ENCODE measurements around the gene ASCL5.

Gene ASCL5

DNA sequence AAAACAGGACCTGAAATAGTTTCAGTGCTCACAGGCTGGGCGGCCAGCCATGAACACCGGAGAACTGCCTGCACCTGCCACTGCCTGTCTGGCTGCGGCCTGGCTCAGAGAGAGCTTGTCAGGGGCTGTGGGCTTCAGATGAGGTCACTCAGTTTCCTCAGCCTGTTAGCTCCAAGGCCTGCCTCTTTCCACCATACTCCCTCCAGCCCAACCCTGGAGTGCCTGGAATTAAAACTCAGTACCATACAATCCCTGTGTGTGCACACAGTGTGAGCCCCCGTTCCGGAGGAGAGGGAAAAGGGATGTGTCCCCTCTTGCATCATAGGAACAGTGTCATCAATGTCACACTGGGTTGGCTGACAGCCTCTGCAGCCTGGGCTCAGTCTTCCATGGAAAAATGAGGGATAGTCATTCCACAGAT, 30.9 kb downstream of the ASCL5 start:
- no peak for TF ChIP-seq EZH2 (optimal IDR thresholded peaks at IDR 0.05; ENCODE audit: low read depth, low read length)
- no peak for TF ChIP-seq CTCF (IDR thresholded peaks at IDR 0.05; ENCODE audit: low read length)
- no peak for TF ChIP-seq EZH2phosphoT487 (IDR thresholded peaks at IDR 0.05; ENCODE audit: low read length)
- Histone ChIP-seq H3K4me1 (ENCODE audit: low read length) (no peaks in the 10 kb centered on the region), H2AFZ (ENCODE audit: low read length) (no peak overlapping the region), H4K20me1 (ENCODE audit: insufficient read depth, low read length) (no peaks in the 10 kb centered on the region), H3K9ac (ENCODE audit: low read length) (no peak overlapping the region), H3K9me2 (replicated peaks; ENCODE audit: insufficient read depth, low read length) (no peaks in the 10 kb centered on the region), H3K79me2 (ENCODE audit: low read length) (no peaks in the 10 kb centered on the region), H3K9me3 (replicated peaks; ENCODE audit: insufficient read depth, low read length) (no peaks in the 10 kb centered on the region), H3K27ac (ENCODE audit: low read length) (no peak overlapping the region), H3K27me3 (replicated peaks; ENCODE audit: insufficient read depth, low read length) (no peaks in the 10 kb centered on the region), H3F3A (ENCODE audit: insufficient read depth, low read length) (no peaks in the 10 kb centered on the region), H3K4me3 (ENCODE audit: low read length) (no peak overlapping the region), H3K4me2 (ENCODE audit: low read depth, low read length) (no peak overlapping the region), H3K36me3 (replicated peaks; ENCODE audit: insufficient read depth, low read length) (no peaks in the 10 kb centered on the region)
- no peak for DNase-seq

DNA sequence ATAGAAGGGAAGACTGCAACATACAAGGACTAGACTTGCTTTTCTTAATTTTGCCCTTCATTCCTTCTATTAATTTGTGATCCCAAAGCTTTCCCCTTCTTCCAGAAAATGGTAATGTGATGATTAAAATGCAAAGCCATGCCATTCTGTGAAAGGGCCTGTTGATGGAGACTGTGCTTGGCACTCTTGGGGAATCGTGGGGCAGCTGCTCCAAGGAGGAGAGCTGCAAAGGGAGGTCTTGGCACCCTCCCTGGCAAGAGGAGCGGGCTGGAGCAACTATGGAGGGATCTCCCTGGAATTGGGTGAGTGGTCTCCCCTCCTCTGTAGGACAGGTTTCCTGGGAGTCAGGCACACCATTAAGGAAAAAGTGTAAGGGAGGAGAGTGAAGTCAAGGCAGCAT, 31.4 kb downstream of the ASCL5 start:
- Histone ChIP-seq H3K36me3 (replicated peaks; ENCODE audit: insufficient read depth, low read length) (no peaks in the 10 kb centered on the region), H3F3A (ENCODE audit: insufficient read depth, low read length) (no peaks in the 10 kb centered on the region), H3K9ac (ENCODE audit: low read length) (no peak overlapping the region), H3K4me3 (ENCODE audit: low read length) (no peak overlapping the region), H3K79me2 (ENCODE audit: low read length) (no peaks in the 10 kb centered on the region), H3K4me1 (ENCODE audit: low read length) (no peaks in the 10 kb centered on the region), H2AFZ (ENCODE audit: low read length) (no peak overlapping the region), H3K9me3 (replicated peaks; ENCODE audit: insufficient read depth, low read length) (no peaks in the 10 kb centered on the region), H3K4me2 (ENCODE audit: low read depth, low read length) (no peak overlapping the region), H3K9me2 (replicated peaks; ENCODE audit: insufficient read depth, low read length) (no peaks in the 10 kb centered on the region), H4K20me1 (ENCODE audit: insufficient read depth, low read length) (no peaks in the 10 kb centered on the region), H3K27ac (ENCODE audit: low read length) (no peak overlapping the region), H3K27me3 (replicated peaks; ENCODE audit: insufficient read depth, low read length) (no peaks in the 10 kb centered on the region)
- DNase-seq, result no peak
- TF ChIP-seq EZH2phosphoT487 (IDR thresholded peaks at IDR 0.05; ENCODE audit: low read length) (no peak), CTCF (IDR thresholded peaks at IDR 0.05; ENCODE audit: low read length) (no peak), EZH2 (optimal IDR thresholded peaks at IDR 0.05; ENCODE audit: low read depth, low read length) (no peak)

GRCh38 chr1:201094832-201095231, 32.2 kb downstream of the ASCL5 start:
- Histone ChIP-seq H3K4me3 (ENCODE audit: low read length) (no peak overlapping the region), H3K9me2 (replicated peaks; ENCODE audit: insufficient read depth, low read length) (no peaks in the 10 kb centered on the region), H3K27ac (ENCODE audit: low read length) (no peak overlapping the region), H3K4me1 (ENCODE audit: low read length) (no peaks in the 10 kb centered on the region), H2AFZ (ENCODE audit: low read length) (no peak overlapping the region), H3F3A (ENCODE audit: insufficient read depth, low read length) (no peaks in the 10 kb centered on the region), H3K36me3 (replicated peaks; ENCODE audit: insufficient read depth, low read length) (no peaks in the 10 kb centered on the region), H3K4me2 (ENCODE audit: low read depth, low read length) (no peak overlapping the region), H3K9ac (ENCODE audit: low read length) (no peak overlapping the region), H4K20me1 (ENCODE audit: insufficient read depth, low read length) (no peaks in the 10 kb centered on the region), H3K9me3 (replicated peaks; ENCODE audit: insufficient read depth, low read length) (no peaks in the 10 kb centered on the region), H3K79me2 (ENCODE audit: low read length) (no peaks in the 10 kb centered on the region), H3K27me3 (replicated peaks; ENCODE audit: insufficient read depth, low read length) (no peaks in the 10 kb centered on the region)
- DNase-seq, result no peak
- TF ChIP-seq EZH2 (optimal IDR thresholded peaks at IDR 0.05; ENCODE audit: low read depth, low read length), result no peak
- no peak for TF ChIP-seq EZH2phosphoT487 (IDR thresholded peaks at IDR 0.05; ENCODE audit: low read length)
- no peak for TF ChIP-seq CTCF (IDR thresholded peaks at IDR 0.05; ENCODE audit: low read length)
